Ovary (tissue), 9 donors: ENCODE results near the gene AP5B1. TPM values are rescaled to one million over a fixed set of nuclear protein-coding genes. Genes with fewer than 3 reads are reported as not detected.
"Not testable (repeated sequence)": the region's sequence is repeated elsewhere in the genome, so short reads cannot be mapped to it uniquely, and the experiment has no call there.

ENCODE experiments used
- DNase-seq, 5 donors: peaks; one replicate each; pipeline ENCODE4 v3.0.0-alpha.2; 2019 to 2020
- H3K27ac ChIP-seq, 2 donors: fragments of 200-600 bp; one replicate each; pipeline versions ENCODE4 v1.5.1 to v1.8.0; 2019 to 2022
- H3K27me3 ChIP-seq: fragments of 200-600 bp; one replicate; pipeline ENCODE4 v1.8.0; 2022
- H3K36me3 ChIP-seq: fragments of 200-600 bp; sonication (generic); one replicate; pipeline ENCODE4 v1.5.1; 2019
- H3K4me1 ChIP-seq: one replicate; pipeline ENCODE4 v1.8.1; 2013; ENCODE audit warnings: mild to moderate bottlenecking, moderate library complexity; ENCODE audit not compliant: insufficient read depth
- H3K4me3 ChIP-seq: fragments of 200-600 bp; sonication (generic); one replicate; pipeline ENCODE4 v1.5.1; 2017
- H3K9me3 ChIP-seq, 2 donors: fragments of 200-600 bp in 1 of 2; sonication (generic) in 1 of 2; one replicate each; pipeline versions ENCODE4 v1.5.1 to v1.8.1; 2013 to 2019; ENCODE audit warnings: mild to moderate bottlenecking in 1 of 2, moderate library complexity in 1 of 2
- CTCF ChIP-seq, 3 donors: fragments of 450-650 bp in 2 of 3; fragments of 200-600 bp in 1 of 3; IDR thresholded peaks; one replicate each; pipeline versions ENCODE4 v1.5.1 to v1.8.0; 2016 to 2022; ENCODE audit warnings: antibody characterized with exemption in 3 of 3, mild to moderate bottlenecking in 1 of 3
- EP300 ChIP-seq: sonication (generic); formaldehyde crosslinking; IDR thresholded peaks from one replicate; pipeline ENCODE4 v1.6.1; 2017; ENCODE audit warnings: antibody characterized with exemption
- POLR2A ChIP-seq: fragments of 450-650 bp; IDR thresholded peaks from one replicate; pipeline ENCODE4 v1.6.1; 2017; ENCODE audit warnings: antibody characterized with exemption, mild to moderate bottlenecking, moderate library complexity
- WGBS, 3 donors: extraction: QIAGEN DNeasy Blood & Tissue Kit in 1 of 3; methylation state at CpG; one replicate each; pipeline versions ENCODE4 v1.1.5 to v1.1.7; 2013 to 2017; 5-methylcytosine and 5-hydroxymethylcytosine counted together
- intact Hi-C, 4 donors: fragments of 100-400 bp; cut with DNase I; formaldehyde crosslinking; loops; one replicate each; pipeline versions ENCODE4 v1.11.0 to v1.15.1; 2022 to 2023
- polyA plus RNA-seq, 2 donors: library from polyadenylated mRNA; stranded (reverse); fragments of 200-250 nt in 1 of 2; fragments of 350-450 nt in 1 of 2; fragmentation: Illumina TruSeq in 1 of 2; extraction: RNeasy Lipid Tissue Mini Kit (QIAGEN cat#74804) in 1 of 2; gene quantifications; one replicate each; pipeline ENCODE4 v1.2.3, GENCODE V29; 2013 to 2014
- total RNA-seq, 7 donors: library from RNA; depleted of rRNA in 2 of 7; stranded (reverse); fragments of >200 nt in 2 of 7; fragmentation: NEBNext Ultra II Directional in 3 of 7; extraction: Animal tissue kit (Norgen Biotek cat#: 25700) in 3 of 7; gene quantifications; one replicate each; pipeline versions ENCODE4 v1.1.0 to v1.2.4, GENCODE V29; 2016 to 2023
- donor health status: DM: no; HTN: no; CAD: no; lungs with moderate emphysema.
- donor health status: DM: no; HTN: no; CAD: no.
- donor health status: Bipolar disorder and iron deficiency.
- donor health status: DM: yes; HTN: yes; CAD: no.
- donor health status: DM: no; HTN: no; CAD: no.
- donor health status: DM: yes; HTN: yes; CAD: no.

The AP5B1 gene
- total and polyA plus RNA-seq, 9 donors, result 2.3 to 14.7 (median 7.5) TPM

- 57 to 70% (median 66%) methylated on average over 6 of the region's 6 CpGs for WGBS, 3 donors
- Histone ChIP-seq H3K4me3 (no peak overlapping the region), H3K4me1 (no peaks in the 10 kb centered on the region), H3K9me3 (no peaks in the 10 kb centered on the region), H3K36me3 (no peaks in the 10 kb centered on the region), H3K27me3 (no peaks in the 10 kb centered on the region), H3K27ac (no peak overlapping the region)
- intact Hi-C loops, result no loop called here
- TF ChIP-seq POLR2A (no peak), CTCF (IDR thresholded peaks at IDR 0.05) (no peak), EP300 (no peak)
- DNase-seq, result no peak
Observed at GRCh38 chr11:65771589-65772112, 9.1 kb downstream of the AP5B1 start.

- intact Hi-C loops, result no loop called here
- Histone ChIP-seq H3K4me1 (no peaks in the 10 kb centered on the region), H3K27ac (no peak overlapping the region), H3K4me3 (no peak overlapping the region), H3K36me3 (no peaks in the 10 kb centered on the region), H3K27me3 (no peaks in the 10 kb centered on the region), H3K9me3 (no peaks in the 10 kb centered on the region)
- WGBS, 3 donors, result 81 to 85% (median 83%) methylated on average over 12 of the region's 12 CpGs
- TF ChIP-seq POLR2A, result no peak
- TF ChIP-seq CTCF (IDR thresholded peaks at IDR 0.05), result no peak
- TF ChIP-seq EP300, result no peak
- no peak for DNase-seq
Observed at GRCh38 chr11:65770951-65771567, 9.7 kb downstream of the AP5B1 start.

GRCh38 chr11:65767806-65768205, 13.0 kb downstream of the AP5B1 start:
- H3K27ac ChIP-seq, DNase-seq, H3K4me1 ChIP-seq, H3K9me3 ChIP-seq, H3K36me3 ChIP-seq, H3K4me3 ChIP-seq, H3K27me3 ChIP-seq: not testable (repeated sequence)
- WGBS, 3 donors, result 81 to 86% (median 82%) methylated on average over 5 of the region's 5 CpGs
- intact Hi-C loops, result loop anchor here in 1 of 4 donors (2.0 kb wide), 1 partner anchor 149 kb away; no protein-coding TSS in a partner anchor

- intact Hi-C loops, result no loop called here
- Histone ChIP-seq H3K27me3 (no peaks in the 10 kb centered on the region), H3K36me3 (no peaks in the 10 kb centered on the region), H3K27ac (no peak overlapping the region), H3K4me3 (no peak overlapping the region), H3K4me1 (no peaks in the 10 kb centered on the region), H3K9me3 (no peaks in the 10 kb centered on the region)
- WGBS, 3 donors, result 37 to 41% (median 40%) methylated on average over 10 of the region's 10 CpGs
- TF ChIP-seq EP300 (no peak), CTCF (IDR thresholded peaks at IDR 0.05) (no peak), POLR2A (no peak)
- DNase-seq, result no peak
Observed at GRCh38 chr11:65767406-65767805, 13.4 kb downstream of the AP5B1 start.

- no peaks in the 10 kb centered on the region for H3K36me3 ChIP-seq
- H3K9me3 ChIP-seq, result no peaks in the 10 kb centered on the region
- WGBS, 3 donors, result 37 to 46% (median 44%) methylated on average over 7 of the region's 7 CpGs
- no peak overlapping the region for H3K4me3 ChIP-seq
- no peak for DNase-seq
- TF ChIP-seq EP300 (no peak), POLR2A (no peak), CTCF (IDR thresholded peaks at IDR 0.05) (no peak)
- H3K27ac ChIP-seq, result no peak overlapping the region
- H3K27me3 ChIP-seq, result no peaks in the 10 kb centered on the region
- intact Hi-C loops, result no loop called here
- H3K4me1 ChIP-seq, result no peaks in the 10 kb centered on the region
Observed at GRCh38 chr11:65766535-65766934, 14.2 kb downstream of the AP5B1 start.
